Lower lobe of right lung (tissue), 2 donors: ENCODE data around the gene FUT7. TPM values are rescaled to one million over a fixed set of nuclear protein-coding genes. Genes with fewer than 3 reads are reported as not detected.

ENCODE experiments used
- ATAC-seq, 2 donors: fragments of 200-7000 bp; cut with Tn5 transposase; one replicate each; pipeline ENCODE4 v1.9.1; 2020 to 2022; ENCODE audit warnings: mild to moderate bottlenecking in 2 of 2, moderate library complexity in 2 of 2
- DNase-seq: peaks from one replicate; pipeline ENCODE4 v3.0.0-alpha.2; 2020
- H3K27ac ChIP-seq: fragments of 200-600 bp; one replicate; pipeline ENCODE4 v1.8.0; 2022
- H3K27me3 ChIP-seq: fragments of 200-600 bp; one replicate; pipeline ENCODE4 v1.8.0; 2022; ENCODE audit warnings: low read depth
- H3K36me3 ChIP-seq: fragments of 200-600 bp; one replicate; pipeline ENCODE4 v1.8.0; 2022; ENCODE audit warnings: mild to moderate bottlenecking
- H3K4me1 ChIP-seq: fragments of 200-600 bp; one replicate; pipeline ENCODE4 v1.8.0; 2022
- H3K4me3 ChIP-seq: fragments of 200-600 bp; one replicate; pipeline ENCODE4 v1.8.0; 2022; ENCODE audit warnings: mild to moderate bottlenecking
- H3K9me3 ChIP-seq: fragments of 200-600 bp; one replicate; pipeline ENCODE4 v1.8.0; 2022
- CTCF ChIP-seq: fragments of 200-600 bp; IDR thresholded peaks from one replicate; pipeline ENCODE4 v1.8.0; 2022; ENCODE audit warnings: antibody characterized with exemption, mild to moderate bottlenecking
- intact Hi-C: fragments of 100-400 bp; cut with DNase I; formaldehyde crosslinking; loops from one replicate; pipeline ENCODE4 v1.11.0; 2022
- total RNA-seq: library from RNA; stranded (reverse); fragmentation: NEBNext Ultra II Directional; extraction: Animal tissue kit (Norgen Biotek cat#: 25700); gene quantifications from one replicate; pipeline ENCODE4 v1.2.1, GENCODE V29; 2021
- donor health status: DM: no; HTN: yes; CAD: no; lungs with severe emphysema.

Gene FUT7
- total RNA-seq, 1 donor from 2014 or later, result 1.1 TPM

- intact Hi-C loops, result no loop called here
- ATAC-seq (no peak), DNase-seq (no peak)
Observed at GRCh38 chr9:137019891-137020683, 11.8 kb downstream of the FUT7 start.

GRCh38 chr9:137018761-137019559, 12.9 kb downstream of the FUT7 start:
- no peaks in the 10 kb centered on the region for H3K27me3 ChIP-seq
- no peaks in the 10 kb centered on the region for H3K9me3 ChIP-seq
- no peak for TF ChIP-seq CTCF
- H3K36me3 ChIP-seq, result peaks cover 32% of the 10 kb centered on the region
- H3K27ac ChIP-seq, result no peak overlapping the region
- intact Hi-C loops, result no loop called here
- H3K4me1 ChIP-seq, result no peaks in the 10 kb centered on the region
- no peak for ATAC-seq
- no peak for DNase-seq
- H3K4me3 ChIP-seq, result no peak overlapping the region

More at GRCh38 chr9:137019891-137020683, 11.8 kb downstream of the FUT7 start:
- Histone ChIP-seq H3K4me3 (no peak overlapping the region), H3K27me3 (no peaks in the 10 kb centered on the region), H3K36me3 (peaks cover 32% of the 10 kb centered on the region), H3K4me1 (no peaks in the 10 kb centered on the region), H3K9me3 (no peaks in the 10 kb centered on the region), H3K27ac (no peak overlapping the region)
- TF ChIP-seq CTCF, result no peak

GRCh38 chr9:137017791-137018497, 13.9 kb downstream of the FUT7 start:
- H3K4me1 ChIP-seq, result no peaks in the 10 kb centered on the region
- no peak for TF ChIP-seq CTCF
- DNase-seq, result no peak
- peaks cover 33% of the 10 kb centered on the region for H3K36me3 ChIP-seq
- no peak for ATAC-seq
- H3K27me3 ChIP-seq, result no peaks in the 10 kb centered on the region
- intact Hi-C loops, result no loop called here
- no peak overlapping the region for H3K27ac ChIP-seq
- H3K9me3 ChIP-seq, result no peaks in the 10 kb centered on the region
- no peak overlapping the region for H3K4me3 ChIP-seq

GRCh38 chr9:137017071-137017470, 14.8 kb downstream of the FUT7 start:
- H3K9me3 ChIP-seq, result no peaks in the 10 kb centered on the region
- H3K27me3 ChIP-seq, result no peaks in the 10 kb centered on the region
- TF ChIP-seq CTCF, result no peak
- H3K36me3 ChIP-seq, result peaks cover 41% of the 10 kb centered on the region
- H3K4me3 ChIP-seq, result no peak overlapping the region
- no peaks in the 10 kb centered on the region for H3K4me1 ChIP-seq
- no peak for DNase-seq
- intact Hi-C loops, result no loop called here
- H3K27ac ChIP-seq, result no peak overlapping the region
- ATAC-seq, result no peak

GRCh38 chr9:137016436-137016835, 15.5 kb downstream of the FUT7 start:
- DNase-seq (no peak), ATAC-seq (no peak)
- H3K4me3 ChIP-seq, result no peak overlapping the region
- H3K36me3 ChIP-seq, result peaks cover 46% of the 10 kb centered on the region
- no peaks in the 10 kb centered on the region for H3K4me1 ChIP-seq
- intact Hi-C loops, result no loop called here
- TF ChIP-seq CTCF, result no peak
- H3K9me3 ChIP-seq, result no peaks in the 10 kb centered on the region
- H3K27me3 ChIP-seq, result no peaks in the 10 kb centered on the region
- H3K27ac ChIP-seq, result no peak overlapping the region
